Upper lobe of right lung (tissue), 1 donor: ENCODE measurements around the gene NXPH3. TPM values are rescaled to one million over a fixed set of nuclear protein-coding genes. Genes with fewer than 3 reads are reported as not detected.
"Not testable (repeated sequence)": the region's sequence is repeated elsewhere in the genome, so short reads cannot be mapped to it uniquely, and the experiment has no call there.

Source experiments
- ATAC-seq: fragments of 200-7000 bp; cut with Tn5 transposase; one replicate; pipeline ENCODE4 v1.9.1; 2020; ENCODE audit warnings: mild to moderate bottlenecking, moderate library complexity
- DNase-seq: peaks from one replicate; pipeline ENCODE4 v3.0.0-alpha.2; 2020
- H3K27ac ChIP-seq: fragments of 200-600 bp; one replicate; pipeline ENCODE4 v1.8.0; 2022
- H3K27me3 ChIP-seq: fragments of 200-600 bp; one replicate; pipeline ENCODE4 v1.8.0; 2022; ENCODE audit warnings: mild to moderate bottlenecking
- H3K36me3 ChIP-seq: fragments of 200-600 bp; one replicate; pipeline ENCODE4 v1.8.0; 2022
- H3K4me1 ChIP-seq: fragments of 200-600 bp; one replicate; pipeline ENCODE4 v1.8.0; 2022
- H3K4me3 ChIP-seq: fragments of 200-600 bp; one replicate; pipeline ENCODE4 v1.8.0; 2022; ENCODE audit warnings: mild to moderate bottlenecking
- H3K9me3 ChIP-seq: fragments of 200-600 bp; one replicate; pipeline ENCODE4 v1.8.0; 2022
- CTCF ChIP-seq: fragments of 200-600 bp; IDR thresholded peaks from one replicate; pipeline ENCODE4 v1.8.0; 2022; ENCODE audit warnings: antibody characterized with exemption
- intact Hi-C: fragments of 100-400 bp; cut with DNase I; formaldehyde crosslinking; loops from one replicate; pipeline ENCODE4 v1.11.0; 2022
- total RNA-seq: library from RNA; stranded (reverse); fragmentation: NEBNext Ultra II Directional; extraction: Animal tissue kit (Norgen Biotek cat#: 25700); gene quantifications from one replicate; pipeline ENCODE4 v1.2.1, GENCODE V29; 2021
- donor health status: DM: no; HTN: yes; CAD: no; lungs with severe emphysema.

The NXPH3 gene
- total RNA-seq, 1 donor from 2014 or later = 6.3 TPM

- peak; percentile 69 for DNase-seq
Observed at GRCh38 chr17:49548506-49549310, 27.0 kb upstream of the NXPH3 start.

GRCh38 chr17:49549311-49549605, 26.4 kb upstream of the NXPH3 start:
- no peak overlapping the region for H3K27ac ChIP-seq
- no peak for ATAC-seq
- H3K27me3 ChIP-seq = peaks cover 4% of the 10 kb centered on the region
- no peaks in the 10 kb centered on the region for H3K36me3 ChIP-seq
- H3K4me3 ChIP-seq = no peak overlapping the region
- no peak for DNase-seq
- no peaks in the 10 kb centered on the region for H3K9me3 ChIP-seq
- no peaks in the 10 kb centered on the region for H3K4me1 ChIP-seq
- intact Hi-C loops = loop anchor here (10.0 kb wide), 1 partner anchor 54 kb away; the partner anchor contains the start of gene NGFR
- TF ChIP-seq CTCF = no peak

More at GRCh38 chr17:49548506-49549310, 27.0 kb upstream of the NXPH3 start:
- Histone ChIP-seq H3K27me3 (peaks cover 4% of the 10 kb centered on the region), H3K36me3 (no peaks in the 10 kb centered on the region), H3K4me3 (no peak overlapping the region), H3K9me3 (no peaks in the 10 kb centered on the region), H3K4me1 (no peaks in the 10 kb centered on the region), H3K27ac (no peak overlapping the region)
- intact Hi-C loops = loop anchor here (10.0 kb wide), 1 partner anchor 54 kb away; the partner anchor contains the start of gene NGFR
- ATAC-seq = peak; percentile 56
- peak; percentile 53 for TF ChIP-seq CTCF

- Histone ChIP-seq H3K27me3 (peaks cover 4% of the 10 kb centered on the region), H3K4me1 (no peaks in the 10 kb centered on the region), H3K27ac (no peak overlapping the region), H3K36me3 (no peaks in the 10 kb centered on the region), H3K4me3 (no peak overlapping the region), H3K9me3 (no peaks in the 10 kb centered on the region)
- no peak for TF ChIP-seq CTCF
- no peak for ATAC-seq
- intact Hi-C loops = loop anchor here (10.0 kb wide), 3 partner anchors 55 to 225 kb away; partner anchors contain the start of gene NGFR
- DNase-seq = peak; percentile 57
Observed at GRCh38 chr17:49549691-49550678, 25.7 kb upstream of the NXPH3 start.

GRCh38 chr17:49550764-49551163, 24.9 kb upstream of the NXPH3 start:
- not testable (repeated sequence) for H3K36me3 ChIP-seq, H3K27ac ChIP-seq, H3K27me3 ChIP-seq, H3K4me1 ChIP-seq, DNase-seq, H3K4me3 ChIP-seq, ATAC-seq, H3K9me3 ChIP-seq
- intact Hi-C loops = loop anchor here (10.0 kb wide), 2 partner anchors 116 to 224 kb away; no protein-coding TSS in a partner anchor

- DNase-seq (no peak), ATAC-seq (no peak)
- Histone ChIP-seq H3K27ac (no peak overlapping the region), H3K9me3 (no peaks in the 10 kb centered on the region), H3K27me3 (peaks cover 4% of the 10 kb centered on the region), H3K4me1 (peaks cover 5% of the 10 kb centered on the region), H3K4me3 (no peak overlapping the region), H3K36me3 (no peaks in the 10 kb centered on the region)
- TF ChIP-seq CTCF = no peak
- intact Hi-C loops = loop anchor here (10.0 kb wide), 2 partner anchors 117 to 223 kb away; no protein-coding TSS in a partner anchor
Observed at GRCh38 chr17:49551221-49552069, 24.2 kb upstream of the NXPH3 start.
